Left renal cortex interstitium (tissue), 4 donors: ENCODE results near the gene ZFP36L1. TPM values are rescaled to one million over a fixed set of nuclear protein-coding genes. Genes with fewer than 3 reads are reported as not detected.

Source experiments
- DNase-seq, 4 donors: peaks; one replicate each; pipeline ENCODE4 v3.0.0-alpha.2; 2013; ENCODE audit warnings: low read depth in 4 of 4, low spot score in 2 of 4, missing footprints in 1 of 4
- polyA plus RNA-seq, 4 donors: library from polyadenylated mRNA; unstranded; fragments of 120-200 nt; gene quantifications; one replicate each; pipeline ENCODE4 v1.2.1, GENCODE V29; 2013; ENCODE audit not compliant: insufficient read length in 4 of 4

ZFP36L1 gene
- polyA plus RNA-seq, 4 donors: 241 to 293 (median 268) TPM

DNA sequence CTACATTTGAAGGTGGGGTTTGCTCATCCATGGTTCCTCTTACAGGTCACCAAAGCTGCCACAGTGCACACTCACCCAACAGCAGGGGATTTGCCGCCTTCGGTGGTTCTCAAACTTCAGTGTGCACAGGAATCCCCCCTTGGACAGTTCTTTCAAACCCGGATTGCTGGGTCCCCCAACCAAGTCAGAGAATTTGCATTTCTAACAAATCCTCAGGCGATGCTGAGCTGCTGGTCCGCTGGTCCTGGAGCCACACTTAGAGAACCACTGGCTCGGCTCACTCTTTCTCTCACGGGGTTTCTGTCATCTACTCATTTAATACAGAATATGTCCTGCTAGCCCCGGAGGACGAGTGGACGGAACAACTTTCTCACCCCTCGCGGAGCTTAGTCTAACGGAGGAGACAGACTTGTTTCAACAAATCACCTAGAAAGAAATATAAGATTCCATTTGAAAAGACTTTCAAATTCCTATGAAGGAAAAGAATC, 24.1 kb upstream of the ZFP36L1 start:
- DNase-seq: no peak

DNA sequence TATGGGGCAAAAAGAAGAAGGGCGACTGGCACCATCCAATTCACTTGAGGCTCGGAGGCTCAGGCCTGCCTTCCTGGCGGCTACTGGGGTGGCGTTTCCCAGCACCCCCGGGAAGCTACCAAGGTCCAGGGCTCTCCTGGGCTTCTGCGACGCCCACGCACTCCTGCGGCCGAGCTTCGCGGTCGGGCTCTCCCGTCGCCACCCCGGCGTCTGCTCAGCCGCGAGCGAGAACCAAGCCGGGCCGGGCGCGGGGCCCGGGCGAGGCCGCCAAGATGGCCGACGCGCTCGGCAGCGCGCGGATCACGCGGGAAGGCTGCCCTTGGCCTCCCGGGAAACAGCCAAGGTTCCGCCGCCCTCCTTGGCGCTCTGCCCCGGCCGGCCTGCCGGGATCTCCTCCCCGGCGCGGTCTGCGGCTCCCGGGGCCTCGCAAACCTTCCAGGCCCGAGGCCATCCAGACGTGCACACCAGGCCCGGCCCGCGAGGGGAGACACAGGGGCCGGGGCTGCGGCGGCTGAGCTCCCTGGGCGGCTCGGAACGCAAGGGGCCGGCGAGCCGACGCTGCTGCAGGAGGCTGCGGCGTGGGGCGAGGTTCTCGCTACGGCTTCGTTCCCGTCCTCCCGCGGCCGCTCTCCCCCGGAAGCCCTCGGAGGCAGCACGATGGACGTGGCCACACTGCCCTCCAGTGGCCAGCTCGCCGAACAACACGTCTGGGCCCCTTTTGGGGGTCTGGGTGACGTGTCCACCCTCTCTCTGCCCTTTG, 23.5 kb upstream of the ZFP36L1 start:
- DNase-seq: peak in 3 of 4 donors; percentile 80 to 84 (median 81)

DNA sequence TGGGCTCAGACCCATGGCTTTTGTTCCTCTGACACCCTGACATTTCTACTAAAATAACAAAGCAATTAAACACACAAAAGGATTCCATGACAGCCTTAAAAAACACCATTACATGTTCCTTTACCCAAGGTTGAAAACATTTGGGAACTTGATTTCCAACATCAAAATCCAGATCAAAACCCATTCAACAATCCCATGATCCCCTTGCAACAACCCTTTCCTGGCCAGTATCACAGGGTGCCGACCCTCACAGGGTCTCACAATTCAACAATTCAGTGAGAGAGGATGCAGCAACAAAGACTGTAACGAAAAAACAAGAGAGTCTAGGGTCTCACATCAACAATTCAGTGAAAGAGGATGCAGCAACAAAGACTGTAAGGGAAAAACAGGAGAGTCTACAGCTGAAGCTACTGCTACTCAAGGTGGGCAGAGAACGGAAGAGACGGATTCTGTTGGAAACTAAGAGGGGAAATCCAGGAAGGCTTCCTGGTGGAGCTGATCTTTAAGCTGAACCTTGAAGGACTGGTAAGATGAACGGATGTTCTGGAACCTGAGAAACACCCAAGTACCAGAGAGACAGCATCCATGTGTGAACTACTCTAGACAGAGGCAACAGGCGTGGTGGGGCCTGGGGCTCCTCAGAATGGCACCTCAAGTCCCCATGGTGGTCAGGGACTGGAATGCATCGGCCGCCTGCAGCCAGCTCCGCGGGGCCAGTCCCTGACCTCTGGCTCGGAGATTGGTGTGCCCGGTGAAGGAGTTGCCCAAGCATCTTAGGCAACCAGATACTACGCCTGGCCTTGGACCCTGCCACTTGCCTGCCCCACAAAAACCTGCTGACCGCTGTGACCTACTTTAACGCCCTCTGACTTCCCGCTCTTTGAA, 22.7 kb upstream of the ZFP36L1 start:
- DNase-seq: no peak

DNA sequence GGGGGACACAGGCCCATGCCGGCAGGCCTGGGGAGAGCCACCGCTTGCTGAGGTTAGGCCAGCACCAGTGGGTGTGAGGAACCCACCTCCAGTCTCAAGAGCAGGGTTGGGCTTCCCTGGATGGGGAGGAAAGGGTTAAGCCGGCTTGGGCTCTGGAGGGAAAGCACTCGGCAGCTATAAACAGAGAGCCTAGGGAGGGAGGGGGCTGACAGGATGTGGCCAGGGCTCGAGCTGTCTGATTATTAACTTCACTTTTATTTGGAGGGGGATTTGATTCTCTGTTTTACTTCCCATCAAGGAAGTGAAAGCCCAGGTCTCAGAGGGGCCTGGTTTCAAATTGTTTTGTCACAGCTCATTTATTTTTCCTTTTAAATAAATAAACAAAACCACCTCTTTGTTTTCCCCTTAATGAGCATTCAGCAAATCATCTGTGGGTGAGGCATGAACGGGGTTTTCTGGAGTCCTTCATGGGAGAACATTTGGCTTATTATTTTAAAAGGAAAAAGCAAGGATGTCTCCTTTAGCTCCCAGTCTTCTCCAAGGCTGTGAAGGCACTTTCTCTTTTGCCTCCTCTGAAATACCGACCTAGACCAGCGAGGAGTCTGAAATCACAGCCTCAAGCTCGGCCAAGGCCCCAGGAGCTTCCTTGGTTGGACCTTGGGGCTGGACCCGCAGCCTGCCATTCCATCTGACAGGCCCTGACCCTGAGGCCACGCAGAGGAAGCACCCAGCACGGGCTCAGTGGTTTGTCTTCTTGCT, 21.9 kb upstream of the ZFP36L1 start:
- peak in 2 of 4 donors; percentile 87 to 92 for DNase-seq

DNA sequence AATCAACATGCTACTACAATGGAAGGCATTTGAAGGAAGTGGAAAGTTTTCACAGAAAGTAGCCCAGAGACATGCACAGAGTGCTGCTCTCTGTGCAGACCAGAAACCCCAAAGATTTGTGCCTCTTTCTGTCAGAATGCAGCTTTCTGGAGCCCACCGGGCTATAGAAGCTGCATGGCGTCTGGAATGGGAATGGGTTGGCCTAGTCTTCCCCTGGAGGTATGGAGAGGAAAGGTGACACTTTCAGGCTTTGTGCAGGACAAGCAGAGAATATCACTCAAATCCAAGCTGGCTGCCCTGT, 21.3 kb upstream of the ZFP36L1 start:
- DNase-seq: no peak

DNA sequence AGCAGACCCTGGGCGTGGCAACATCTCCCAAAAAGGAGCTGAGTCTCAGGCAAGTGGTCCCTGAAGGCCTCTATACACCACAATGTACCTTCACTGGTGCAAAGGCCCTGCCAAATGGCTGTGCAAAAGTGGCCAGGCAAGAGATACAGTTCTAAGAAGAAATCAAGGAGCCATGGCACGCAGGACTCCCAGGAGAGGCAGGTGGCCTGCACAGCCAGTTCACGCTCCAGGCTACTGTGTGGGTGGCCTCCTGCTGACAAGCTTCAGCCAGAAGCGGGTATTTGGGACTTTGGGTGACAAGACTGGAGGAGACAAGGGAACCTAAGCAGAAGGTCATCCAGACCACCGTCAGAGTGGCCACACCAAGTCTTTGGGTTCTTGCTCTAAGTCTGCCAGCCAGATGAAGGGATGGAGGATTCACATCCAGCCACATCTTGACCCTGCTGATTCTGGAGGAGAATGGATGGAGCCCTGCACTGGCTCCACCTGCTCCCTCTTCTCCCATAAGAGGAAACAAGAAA, 20.5 kb upstream of the ZFP36L1 start:
- DNase-seq: no peak

DNA sequence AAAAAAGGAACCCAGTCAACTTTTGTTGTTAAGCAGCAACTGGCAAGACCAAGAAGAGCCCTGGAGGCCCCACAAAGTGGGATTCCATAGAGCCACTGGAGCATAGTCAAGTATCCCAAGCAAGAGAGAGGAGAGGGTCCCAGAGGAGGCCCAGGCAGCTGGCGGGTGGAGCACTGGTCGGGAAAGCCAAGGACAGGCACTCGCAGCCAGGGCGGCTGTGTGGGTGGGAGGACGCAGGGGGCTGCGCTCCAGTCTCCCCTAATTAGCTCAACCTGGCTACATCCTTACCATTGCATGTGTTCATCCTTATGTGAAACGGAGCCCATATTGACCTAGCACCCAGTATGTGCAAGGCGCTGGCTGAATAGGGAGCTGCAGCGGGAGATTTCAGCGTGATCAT, 18.3 kb upstream of the ZFP36L1 start:
- DNase-seq: no peak

DNA sequence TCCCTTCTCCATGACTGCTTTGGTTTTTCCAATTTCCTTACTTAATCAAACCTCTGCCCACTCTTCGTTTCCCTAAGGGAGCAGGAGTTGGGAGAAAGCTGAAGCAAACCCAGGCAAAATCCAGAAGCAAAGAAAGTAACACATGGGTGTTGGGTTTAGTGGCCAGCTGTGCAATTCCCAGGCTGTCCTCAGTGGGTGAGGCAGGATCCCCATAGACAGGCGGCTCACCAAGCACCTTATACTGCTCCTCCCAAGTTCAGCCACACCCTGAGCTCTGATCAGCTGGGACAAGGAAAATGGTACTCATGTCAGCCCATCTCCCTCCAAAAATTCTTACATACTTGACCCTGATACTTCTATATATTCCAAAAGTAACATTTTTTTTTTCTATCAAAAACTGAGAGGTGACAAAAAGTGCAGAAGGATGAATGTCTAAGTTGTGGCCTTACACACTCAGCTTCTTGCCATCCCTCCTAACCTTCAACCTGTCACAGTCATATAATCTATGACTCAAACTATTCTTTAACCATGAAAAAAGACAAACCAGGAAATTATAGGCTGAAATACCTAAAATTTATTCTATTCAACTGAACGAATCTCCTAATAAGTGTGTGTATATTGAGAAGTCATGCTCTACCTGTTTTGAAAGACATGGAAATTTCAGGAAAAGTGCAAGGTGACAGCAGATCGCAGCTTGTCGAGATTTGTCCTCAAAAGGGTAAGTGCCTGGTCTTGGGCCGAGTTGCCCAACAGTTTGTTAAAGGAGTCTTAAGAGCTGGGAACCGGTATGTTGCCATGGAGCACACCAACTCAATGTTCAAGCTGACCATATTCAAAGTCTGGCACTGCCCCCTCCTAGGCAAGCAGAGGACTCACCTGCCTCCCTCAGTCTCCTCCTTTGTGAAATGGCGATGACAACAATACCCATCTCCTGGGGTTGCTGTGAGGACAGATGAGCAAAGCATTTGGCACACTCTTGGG, 17.6 kb upstream of the ZFP36L1 start:
- DNase-seq: no peak

DNA sequence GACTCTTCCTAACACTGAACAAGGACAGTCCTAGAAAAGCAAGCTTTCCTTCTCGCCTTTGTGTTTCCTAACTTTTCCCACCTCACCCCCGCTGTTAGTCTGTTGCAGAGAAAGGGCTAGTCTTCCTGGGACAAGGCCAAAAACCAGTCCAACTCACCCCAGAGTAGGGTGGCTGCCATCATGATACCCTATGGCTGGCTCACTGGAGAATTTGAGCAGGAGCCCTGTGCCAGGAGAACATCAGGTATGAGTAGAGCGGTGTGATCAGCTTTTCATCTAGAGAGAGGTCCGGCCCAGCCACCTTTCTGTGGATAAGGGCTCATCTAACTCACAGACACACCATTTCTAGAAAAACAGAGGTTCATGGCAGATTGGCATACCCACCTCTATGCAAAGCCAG, 16.7 kb upstream of the ZFP36L1 start:
- DNase-seq: no peak

DNA sequence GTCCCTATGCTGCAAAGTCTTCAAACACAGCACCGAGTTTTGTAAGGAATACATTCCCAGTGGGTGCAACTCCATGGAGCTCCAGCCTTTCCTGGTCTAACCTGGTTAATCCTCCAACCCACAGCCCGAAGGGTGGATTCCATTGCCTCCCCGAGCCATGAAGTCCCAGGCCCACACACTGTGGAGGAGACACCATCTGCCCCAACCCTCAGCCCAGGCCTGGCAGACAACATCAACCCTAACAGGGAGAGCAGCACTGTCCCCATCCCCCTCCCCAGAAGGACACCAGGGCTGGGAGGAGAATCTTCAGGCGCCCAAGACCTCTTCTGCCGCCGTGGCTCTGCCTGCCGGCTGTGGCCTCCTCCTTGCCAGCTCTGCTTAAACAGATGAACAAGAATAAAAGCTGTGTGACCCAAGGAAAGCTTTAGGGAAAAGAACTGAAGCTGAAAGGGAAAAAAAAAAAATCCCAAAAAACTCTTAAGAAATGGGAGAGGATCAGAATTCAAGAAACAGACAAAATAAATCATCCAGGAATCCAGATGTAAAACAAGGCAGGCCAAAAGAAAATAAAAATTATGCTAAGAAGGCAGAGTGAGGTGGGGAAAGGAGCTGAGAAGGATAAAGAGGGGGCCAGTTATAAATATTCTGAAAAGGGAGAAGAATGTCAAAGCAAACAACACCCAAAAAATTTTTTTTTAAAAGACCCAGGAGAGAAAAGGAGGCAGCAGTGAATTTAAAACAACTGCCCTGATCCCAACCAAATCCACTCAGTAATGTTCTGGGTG, 16.0 kb upstream of the ZFP36L1 start:
- DNase-seq: no peak

DNA sequence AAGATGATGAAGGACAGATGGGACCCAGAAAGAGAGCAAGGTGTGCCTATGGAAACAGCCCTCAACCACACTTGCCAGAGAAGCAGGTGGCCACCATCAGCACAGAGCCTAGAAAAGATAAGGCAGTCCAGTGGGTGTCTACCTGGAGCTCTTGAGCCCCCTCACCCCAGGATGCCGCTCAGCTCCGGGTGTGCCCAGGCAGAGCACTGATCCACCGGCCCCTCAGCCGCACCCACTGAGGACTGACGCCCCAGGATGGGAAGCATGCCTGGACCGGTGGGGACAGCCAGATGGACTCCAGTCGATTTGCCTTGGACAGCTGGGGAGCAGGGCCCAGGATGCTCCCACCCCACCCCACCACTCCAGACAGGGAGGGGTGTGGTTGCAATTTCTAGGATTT, 15.1 kb upstream of the ZFP36L1 start:
- no peak for DNase-seq

DNA sequence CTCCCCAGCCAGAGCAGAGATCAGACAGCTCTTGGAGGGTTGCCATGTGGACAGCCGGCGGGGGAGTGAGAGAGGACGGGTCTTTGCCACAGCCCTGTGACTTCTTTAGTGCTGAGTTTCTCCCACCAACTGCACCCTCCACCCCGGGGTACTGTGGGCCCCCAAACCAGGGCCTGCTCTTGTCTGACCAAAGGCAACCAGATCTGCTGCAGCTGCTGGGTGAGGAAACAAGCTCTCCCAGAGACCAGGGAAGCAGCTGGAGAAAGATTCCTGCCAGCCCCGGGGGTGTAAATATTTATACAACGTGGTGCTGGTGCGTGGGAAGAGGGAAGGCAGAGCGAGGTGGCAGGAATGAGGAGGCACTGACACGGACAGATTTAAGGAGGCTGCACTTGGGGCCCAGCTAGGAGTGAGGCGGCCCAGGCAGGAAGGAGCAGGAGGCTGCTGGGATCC, 14.3 kb upstream of the ZFP36L1 start:
- DNase-seq: peak in 1 of 4 donors; percentile 66

DNA sequence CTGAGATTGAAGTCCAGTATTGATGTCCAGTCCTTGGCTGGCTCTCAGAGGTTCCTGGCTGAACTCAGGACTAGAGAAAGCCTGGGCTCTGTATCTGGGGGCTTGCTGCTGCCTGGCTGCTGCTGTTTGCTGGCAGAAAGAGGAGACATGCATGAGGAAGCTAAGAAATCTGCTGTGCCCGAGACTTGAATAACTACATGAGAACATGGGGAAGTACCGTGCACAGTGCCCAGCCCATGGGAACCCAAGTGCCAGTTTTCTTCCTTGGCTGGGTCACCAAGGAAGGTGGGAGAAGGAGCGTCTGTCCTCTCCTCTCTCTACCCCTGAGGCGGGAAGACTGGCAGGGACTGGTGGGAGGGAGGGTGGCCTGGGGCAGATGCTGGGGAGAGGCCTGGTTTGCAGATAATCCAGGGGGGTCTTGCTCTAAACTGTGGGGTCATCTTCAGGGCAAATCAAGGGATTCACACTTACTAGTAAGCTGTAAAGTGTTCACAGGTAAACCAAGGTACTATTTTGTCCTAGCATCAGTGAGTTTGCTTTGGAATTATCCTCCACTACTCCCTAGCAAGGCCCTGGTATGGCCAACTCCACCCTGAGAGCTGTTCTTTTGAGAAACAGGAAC, 13.8 kb upstream of the ZFP36L1 start:
- DNase-seq: no peak

DNA sequence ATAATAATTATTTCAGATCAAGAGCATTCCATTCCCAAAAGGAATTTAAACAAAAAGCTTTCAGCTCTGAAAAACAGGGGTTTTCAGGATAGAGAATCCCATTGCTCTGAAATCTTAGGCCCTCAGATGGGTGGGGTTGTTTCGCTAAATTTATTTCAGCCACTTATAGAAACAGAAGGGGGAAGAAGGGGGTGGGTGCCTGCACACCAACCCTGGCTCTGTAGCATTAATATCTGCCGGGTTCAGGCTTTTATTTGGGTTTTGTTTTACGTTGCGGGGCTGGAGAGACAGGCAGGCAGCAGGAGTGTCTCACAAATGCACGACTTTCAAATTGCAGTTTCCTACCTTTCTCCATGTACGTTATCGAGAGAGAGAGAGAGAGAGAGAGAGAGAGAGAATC, 12.5 kb upstream of the ZFP36L1 start:
- DNase-seq: no peak

DNA sequence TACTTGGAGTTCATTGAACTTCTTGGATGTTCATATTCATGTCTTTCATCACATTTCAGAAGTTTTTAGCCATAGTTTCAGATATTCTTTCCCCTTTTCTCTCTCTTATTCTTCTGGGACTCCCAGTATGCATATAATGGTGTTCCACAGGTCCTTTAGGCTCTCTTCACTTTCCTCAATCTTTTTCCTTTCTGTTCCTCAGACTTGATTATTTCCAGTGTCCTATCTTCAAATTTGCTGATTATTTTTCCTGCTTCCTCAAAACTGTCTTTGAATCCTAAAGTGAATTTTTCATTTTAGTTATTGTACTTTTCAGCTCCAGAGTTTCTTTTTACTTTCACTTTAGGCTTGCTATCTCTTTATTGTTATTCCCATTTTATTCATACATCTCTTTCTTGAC, 8.8 kb upstream of the ZFP36L1 start:
- no peak for DNase-seq

DNA sequence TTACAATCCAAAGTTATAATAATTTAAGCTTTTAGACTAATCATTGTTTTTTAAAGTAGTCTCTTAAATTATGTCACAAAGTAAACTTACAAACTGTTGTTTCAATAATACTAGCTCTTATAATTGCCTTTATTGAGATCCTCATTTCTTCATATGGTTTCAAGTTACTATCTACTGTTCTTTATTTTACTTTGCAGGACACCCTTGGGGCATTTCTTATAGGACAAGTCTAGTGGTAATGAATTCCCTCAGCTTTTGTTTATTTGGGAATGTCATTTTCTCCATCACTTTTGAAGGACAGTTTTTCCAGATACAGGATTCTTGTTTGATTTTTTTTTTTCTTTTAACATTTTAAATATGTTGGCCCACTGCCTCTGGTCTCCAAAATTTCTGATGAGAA, 8.1 kb upstream of the ZFP36L1 start:
- no peak for DNase-seq

DNA sequence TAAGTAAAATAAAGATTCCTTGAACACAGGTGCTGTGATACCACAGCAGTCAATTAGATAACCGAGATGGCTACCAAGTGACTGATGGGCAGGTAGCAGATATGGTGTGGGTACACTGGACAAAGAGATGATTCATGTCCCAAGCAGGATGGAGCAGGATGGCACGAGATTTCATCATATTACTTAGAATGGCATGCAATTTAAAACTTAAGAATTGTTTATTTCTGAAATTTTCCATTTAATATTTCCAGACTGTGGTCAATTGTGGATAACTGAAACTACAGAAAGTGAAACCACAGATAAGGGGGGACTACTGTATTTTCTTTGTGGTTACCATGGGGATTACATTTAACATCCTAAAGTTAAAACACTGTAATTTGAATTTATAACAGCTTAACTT, 7.5 kb upstream of the ZFP36L1 start:
- no peak for DNase-seq

DNA sequence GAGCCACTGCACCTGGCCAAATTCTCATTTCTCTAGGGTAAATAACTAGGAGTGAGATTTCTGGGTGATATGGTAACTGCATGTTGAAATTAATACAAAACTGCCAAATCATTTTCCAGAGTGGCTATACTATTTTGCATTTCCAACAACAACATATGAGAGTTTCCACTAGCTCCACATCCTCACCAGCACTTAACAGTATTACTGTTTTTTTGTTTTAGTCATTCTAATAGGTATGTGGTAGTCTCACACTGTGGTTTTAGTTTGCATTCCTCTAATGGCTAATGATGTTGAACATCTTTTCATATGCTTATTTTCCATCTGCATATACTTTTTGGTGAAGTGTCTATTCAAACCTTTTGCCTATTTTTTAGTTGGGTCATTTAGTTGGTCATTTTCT, 5.8 kb upstream of the ZFP36L1 start:
- no peak for DNase-seq
